ENCODE results near the gene MAP2K1.

The MAP2K1 gene

GRCh38 chr15:66504563-66505429 is 118.1 kb downstream of the MAP2K1 start, which contains the start of the genes RPL4 and ZWILCH:
TSS of gene RPL4 (minus strand) at chr15:66504855. CDS start at chr15:66504790, 65 bp downstream.
TSS of gene ZWILCH (plus strand) at chr15:66505326. CDS start at chr15:66505339, 13 bp downstream.
- DNase-seq (ENCODE audit: low read depth in 2 of 2): peak; percentile 37 to 48

GRCh38 chr15:66505430-66505811 is 118.7 kb downstream of the MAP2K1 start:
- DNase-seq (ENCODE audit: low read depth in 2 of 2): no peak

GRCh38 chr15:66505818-66506217 is 119.1 kb downstream of the MAP2K1 start:
- no peak for DNase-seq (ENCODE audit: low read depth in 2 of 2)

- no peak for DNase-seq (ENCODE audit: low read depth in 2 of 2)
Measured at GRCh38 chr15:66508293-66508883, 121.7 kb downstream of the MAP2K1 start.

- no peak for DNase-seq (ENCODE audit: low read depth in 2 of 2)
Measured at GRCh38 chr15:66514586-66514985, 127.9 kb downstream of the MAP2K1 start.

- DNase-seq (ENCODE audit: low read depth in 2 of 2): no peak
Measured at GRCh38 chr15:66515901-66516322, 129.2 kb downstream of the MAP2K1 start.

- DNase-seq (ENCODE audit: low read depth in 2 of 2): no peak
Measured at GRCh38 chr15:66523926-66524325, 137.2 kb downstream of the MAP2K1 start.

- no peak for DNase-seq (ENCODE audit: low read depth in 2 of 2)
Measured at GRCh38 chr15:66524838-66525237, 138.1 kb downstream of the MAP2K1 start.

GRCh38 chr15:66535056-66535455 is 148.3 kb downstream of the MAP2K1 start:
- DNase-seq (ENCODE audit: low read depth in 2 of 2): no peak
